Measurements from ENCODE around the gene LCK. TPM values are rescaled to one million over a fixed set of nuclear protein-coding genes. Genes with fewer than 3 reads are reported as not detected.
A peak's percentile ranks its signal among the peaks of the same experiment; 100 is the strongest.

LCK gene
- total and polyA plus RNA-seq, 9 of the 15 experiments (the other 6 are each of a cell fraction or from before 2014, with no cell fraction given): 0.04 to 0.47 (median 0.13) TPM; not detected in 6

GRCh38 chr1:32205401-32206370, 45.4 kb upstream of the LCK start, which contains the start of gene IQCC (continued):
- TF ChIP-seq HDAC1 (IDR thresholded peaks at IDR 0.05) (peak; percentile 52 to 90; a peak in 3 of 4 replicates), PHF20 (IDR thresholded peaks at IDR 0.05; ENCODE audit: partially characterized antibody) (peak; percentile 98), KLF10 (CRISPR knock-in tag; IDR thresholded peaks at IDR 0.05) (no peak), ESRRA (IDR thresholded peaks at IDR 0.05; ENCODE audit: borderline replicate concordance, low read depth) (peak; percentile 69; the same call in 1 of the 2 replicates), ZNF639 (CRISPR knock-in tag; conservative IDR thresholded peaks at IDR 0.05 in 1 of 2, IDR thresholded peaks at IDR 0.05 in 1 of 2) (0 out of 4 replicates have a peak, but pooled peaks of 1 of the 2 experiments have one; percentile 21), ZNF740 (CRISPR knock-in tag; IDR thresholded peaks at IDR 0.05) (no peak; the same call in 1 of the 2 replicates), ZNF740 (tag; IDR thresholded peaks at IDR 0.05) (no peak), ZBTB9 (CRISPR knock-in tag; IDR thresholded peaks at IDR 0.05) (peak; percentile 75; the same call in 1 of the 2 replicates), BHLHE40 (IDR thresholded peaks at IDR 0.05; ENCODE audit: low read length) (peak; percentile 49), ZNF143 (CRISPR knock-in tag; IDR thresholded peaks at IDR 0.05) (peak; percentile 54), CEBPZ (IDR thresholded peaks at IDR 0.05; ENCODE audit: borderline replicate concordance, low read depth, low read length) (no peak), ZNF263 (CRISPR knock-in tag; IDR thresholded peaks at IDR 0.05; ENCODE audit: borderline replicate concordance) (peak; percentile 39; the same call in 1 of the 2 replicates), TFE3 (CRISPR knock-in tag; IDR thresholded peaks at IDR 0.05) (no peak), HDAC6 (IDR thresholded peaks at IDR 0.05; ENCODE audit: low read depth, low read length) (0 out of 2 replicates have a peak, but pooled peaks have one; percentile 75)

Data from K562 (cell line).